GM12892 (cell line): Measurements from ENCODE around the gene HSBP1L1.

Experiments
- POLR2A ChIP-seq: IDR thresholded peaks from 2 replicates; pipeline ENCODE4 v1.6.1; 2011; ENCODE audit warnings: low read depth, low read length, control low read depth
- TAF1 ChIP-seq: IDR thresholded peaks from 2 replicates; pipeline ENCODE4 v1.6.1; 2011; ENCODE audit warnings: low read depth, mild to moderate bottlenecking, control low read depth, low read length, borderline replicate concordance

DNA sequence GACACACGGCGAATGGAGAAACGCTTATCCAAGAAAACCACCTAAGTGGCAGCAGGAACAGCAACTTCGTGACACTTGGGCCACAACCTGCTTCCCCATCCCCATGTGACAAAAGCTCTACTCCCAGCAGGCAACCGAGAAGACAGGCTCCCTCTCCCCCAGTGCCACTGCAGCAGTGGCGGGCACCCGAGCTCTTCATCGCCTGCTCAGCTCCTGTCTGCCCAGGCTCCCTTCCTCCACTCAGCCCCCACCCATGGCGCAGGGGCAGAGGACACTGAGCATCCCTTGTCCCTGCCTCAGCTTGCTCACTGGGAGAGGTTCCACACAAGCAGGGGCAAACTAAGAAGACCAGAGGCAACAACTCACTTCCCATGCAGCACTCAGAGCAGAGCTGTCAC, 35.9 kb upstream of the HSBP1L1 start:
- TF ChIP-seq POLR2A, result no peak
- TF ChIP-seq TAF1, result no peak
